Loucy (cell line): ENCODE data around the gene TMEM95.

Experiments used
- EZH2phosphoT487 ChIP-seq: fragments of 200-600 bp; IDR thresholded peaks from 2 replicates; pipeline ENCODE4 v1.6.1; 2018; ENCODE audit warnings: antibody characterized with exemption, mild to moderate bottlenecking, moderate library complexity, borderline replicate concordance
- TF ChIP-seq, protein P1 (sequence below): fragments of 200-600 bp; sonication (generic); conservative IDR thresholded peaks from 2 replicates; pipeline ENCODE4 v1.5.1; 2014; ENCODE audit warnings: mild to moderate bottlenecking, antibody characterized with exemption, low read length

DNA sequence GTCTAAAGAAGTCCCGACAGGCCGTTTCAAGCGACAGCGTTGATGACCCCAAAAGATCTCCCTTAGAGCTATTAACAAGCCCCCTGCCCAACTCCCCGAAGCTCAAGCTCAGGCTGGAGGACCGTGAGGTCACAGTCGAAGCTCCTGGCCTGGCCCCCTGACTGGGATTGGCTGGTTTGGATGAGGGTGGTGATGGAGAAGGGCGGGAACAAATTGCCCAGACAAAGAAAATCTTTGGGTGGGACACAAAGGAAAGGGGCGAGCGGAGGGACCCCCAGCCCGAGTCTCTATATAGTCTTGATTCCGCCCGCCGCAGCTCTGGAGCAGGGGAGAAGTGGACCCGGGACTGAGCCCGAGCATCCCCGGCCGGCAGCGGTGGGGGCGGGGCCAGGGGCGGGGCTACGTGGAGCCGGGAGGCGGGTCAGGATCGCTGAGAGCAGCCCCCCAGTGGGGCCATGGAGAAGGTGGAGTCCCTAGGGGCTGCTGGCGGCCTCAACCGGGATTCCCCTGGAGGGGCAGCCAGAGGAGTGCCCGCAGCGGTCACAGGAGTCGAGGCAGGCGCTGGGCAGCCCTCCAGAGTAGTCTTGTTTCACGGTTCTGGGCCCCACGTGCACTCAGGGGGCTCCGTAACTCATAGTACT lies 24.8 kb upstream of the TMEM95 start:
- TF ChIP-seq, protein P1, sequence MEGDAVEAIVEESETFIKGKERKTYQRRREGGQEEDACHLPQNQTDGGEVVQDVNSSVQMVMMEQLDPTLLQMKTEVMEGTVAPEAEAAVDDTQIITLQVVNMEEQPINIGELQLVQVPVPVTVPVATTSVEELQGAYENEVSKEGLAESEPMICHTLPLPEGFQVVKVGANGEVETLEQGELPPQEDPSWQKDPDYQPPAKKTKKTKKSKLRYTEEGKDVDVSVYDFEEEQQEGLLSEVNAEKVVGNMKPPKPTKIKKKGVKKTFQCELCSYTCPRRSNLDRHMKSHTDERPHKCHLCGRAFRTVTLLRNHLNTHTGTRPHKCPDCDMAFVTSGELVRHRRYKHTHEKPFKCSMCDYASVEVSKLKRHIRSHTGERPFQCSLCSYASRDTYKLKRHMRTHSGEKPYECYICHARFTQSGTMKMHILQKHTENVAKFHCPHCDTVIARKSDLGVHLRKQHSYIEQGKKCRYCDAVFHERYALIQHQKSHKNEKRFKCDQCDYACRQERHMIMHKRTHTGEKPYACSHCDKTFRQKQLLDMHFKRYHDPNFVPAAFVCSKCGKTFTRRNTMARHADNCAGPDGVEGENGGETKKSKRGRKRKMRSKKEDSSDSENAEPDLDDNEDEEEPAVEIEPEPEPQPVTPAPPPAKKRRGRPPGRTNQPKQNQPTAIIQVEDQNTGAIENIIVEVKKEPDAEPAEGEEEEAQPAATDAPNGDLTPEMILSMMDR = no peak
- TF ChIP-seq EZH2phosphoT487 = no peak
